Measurements from ENCODE around the gene CSH2. TPM values are rescaled to one million over a fixed set of nuclear protein-coding genes. Genes with fewer than 3 reads are reported as not detected.

The CSH2 gene
- total RNA-seq, 1 donor from 2014 or later, result not detected

- peaks cover 33% of the 10 kb centered on the region for H3K36me3 ChIP-seq (ENCODE audit: control insufficient read depth, insufficient read depth, low read length)
- peak; percentile 12 for TF ChIP-seq CTCF (IDR thresholded peaks at IDR 0.05; ENCODE audit: insufficient read depth, low read length, severe bottlenecking)
- peak overlapping the region; percentile 65 for H3K4me3 ChIP-seq (ENCODE audit: low read depth, low read length)
- FAIRE-seq (no peak), DNase-seq (ENCODE audit: low read depth) (no peak)
- H3K27me3 ChIP-seq (ENCODE audit: control insufficient read depth, insufficient read depth, low read length), result no peaks in the 10 kb centered on the region
These were observed 46.9 kb downstream of the CSH2 start for GRCh38 chr17:63826468-63827001.

GRCh38 chr17:63824362-63824761, 49.1 kb downstream of the CSH2 start:
- no peak for FAIRE-seq
- DNase-seq (ENCODE audit: low read depth), result no peak
- Histone ChIP-seq H3K27me3 (ENCODE audit: control insufficient read depth, insufficient read depth, low read length) (no peaks in the 10 kb centered on the region), H3K4me3 (ENCODE audit: low read depth, low read length) (no peak overlapping the region), H3K36me3 (ENCODE audit: control insufficient read depth, insufficient read depth, low read length) (peaks cover 27% of the 10 kb centered on the region)
- TF ChIP-seq CTCF (IDR thresholded peaks at IDR 0.05; ENCODE audit: insufficient read depth, low read length, severe bottlenecking), result no peak

GRCh38 chr17:63823659-63824331, 49.7 kb downstream of the CSH2 start:
- FAIRE-seq (no peak), DNase-seq (ENCODE audit: low read depth) (no peak)
- Histone ChIP-seq H3K36me3 (ENCODE audit: control insufficient read depth, insufficient read depth, low read length) (peaks cover 24% of the 10 kb centered on the region), H3K27me3 (ENCODE audit: control insufficient read depth, insufficient read depth, low read length) (no peaks in the 10 kb centered on the region), H3K4me3 (ENCODE audit: low read depth, low read length) (no peak overlapping the region)
- no peak for TF ChIP-seq CTCF (IDR thresholded peaks at IDR 0.05; ENCODE audit: insufficient read depth, low read length, severe bottlenecking)

- FAIRE-seq, result no peak
- Histone ChIP-seq H3K36me3 (ENCODE audit: control insufficient read depth, insufficient read depth, low read length) (peaks cover 27% of the 10 kb centered on the region), H3K27me3 (ENCODE audit: control insufficient read depth, insufficient read depth, low read length) (no peaks in the 10 kb centered on the region), H3K4me3 (ENCODE audit: low read depth, low read length) (no peak overlapping the region)
- DNase-seq (ENCODE audit: low read depth), result no peak
- no peak for TF ChIP-seq CTCF (IDR thresholded peaks at IDR 0.05; ENCODE audit: insufficient read depth, low read length, severe bottlenecking)
These were observed 50.9 kb downstream of the CSH2 start for GRCh38 chr17:63822537-63822936.

Other genes with a start within 250 kb of the CSH2 start
- gene LIMD2, start 173.6 kb downstream of the CSH2 start, total RNA-seq, result 0.53 and 0.90 TPM in 2 replicates
- 10.5 and 14.1 TPM in 2 replicates for gene STRADA, start 131.9 kb downstream of the CSH2 start, total RNA-seq
- 112 and 118 TPM in 2 replicates for gene CCDC47, start 100.1 kb downstream of the CSH2 start, total RNA-seq
- gene DDX42, start 99.5 kb downstream of the CSH2 start, total RNA-seq, result 65.0 and 70.5 TPM in 2 replicates
- 50.5 and 64.0 TPM in 2 replicates for gene PSMC5, start 46.2 kb downstream of the CSH2 start, total RNA-seq
- 43.4 and 53.1 TPM in 2 replicates for gene FTSJ3, start 46.0 kb downstream of the CSH2 start, total RNA-seq
- gene SMARCD2, start 31.0 kb downstream of the CSH2 start, total RNA-seq, result 98.5 and 112 TPM in 2 replicates
- not detected in 2 replicates for gene GH2, start 8.3 kb upstream of the CSH2 start, total RNA-seq
- gene CSH1, start 22.9 kb upstream of the CSH2 start, total RNA-seq, result not detected in 2 replicates
- gene CSHL1, start 37.6 kb upstream of the CSH2 start, total RNA-seq, result not detected in 2 replicates
- not detected in 2 replicates for gene GH1, start 45.2 kb upstream of the CSH2 start, total RNA-seq
- not detected in 2 replicates for gene CD79B, start 58.7 kb upstream of the CSH2 start, total RNA-seq
- under 0.01 and 0.90 TPM in 2 replicates for gene SCN4A, start 99.2 kb upstream of the CSH2 start, total RNA-seq
- not detected in 2 replicates for gene PRR29, start 124.7 kb upstream of the CSH2 start, total RNA-seq
- 0.26 and 0.90 TPM in 2 replicates for gene ICAM2, start 147.0 kb upstream of the CSH2 start, total RNA-seq